Loucy (cell line): Measurements from ENCODE around the gene LSM8.
A peak's percentile ranks its signal among the peaks of the same experiment; 100 is the strongest.

Source experiments
- H2AFZ ChIP-seq: fragments of 200-600 bp; sonication (generic); 2 replicates; pipeline ENCODE4 v1.6.0; 2016; ENCODE audit warnings: antibody characterized with exemption, mild to moderate bottlenecking, low read length, moderate library complexity
- H3F3A ChIP-seq: fragments of 200-600 bp; 2 replicates; pipeline ENCODE4 v1.6.0; 2016; ENCODE audit warnings: antibody characterized with exemption, low read depth, mild to moderate bottlenecking
- H3K27me3 ChIP-seq: fragments of 200-600 bp; sonication (generic); 2 replicates; pipeline ENCODE4 v1.6.1; 2014; ENCODE audit warnings: low read length, mild to moderate bottlenecking; ENCODE audit not compliant: insufficient read depth, poor library complexity, severe bottlenecking
- H3K36me3 ChIP-seq: fragments of 200-600 bp; sonication (generic); 2 replicates; pipeline ENCODE4 v1.6.1; 2016; ENCODE audit warnings: low read length; ENCODE audit not compliant: insufficient read depth
- H3K4me1 ChIP-seq: fragments of 200-600 bp; sonication (generic); 2 replicates; pipeline ENCODE4 v1.5.1; 2014; ENCODE audit warnings: low read length, mild to moderate bottlenecking; ENCODE audit not compliant: insufficient read depth, poor library complexity, severe bottlenecking
- H3K4me2 ChIP-seq: fragments of 200-600 bp; sonication (generic); 2 replicates; pipeline ENCODE4 v1.6.0; 2014; ENCODE audit warnings: antibody characterized with exemption, low read length, low read depth, mild to moderate bottlenecking; ENCODE audit not compliant: poor library complexity, severe bottlenecking
- H3K4me3 ChIP-seq: fragments of 200-600 bp; sonication (generic); 2 replicates; pipeline ENCODE4 v1.5.1; 2014; ENCODE audit warnings: low read length, mild to moderate bottlenecking, mixed read lengths; ENCODE audit not compliant: poor library complexity, severe bottlenecking
- H3K79me2 ChIP-seq: fragments of 200-600 bp; sonication (generic); 2 replicates; pipeline ENCODE4 v1.6.1; 2014; ENCODE audit warnings: low read length; ENCODE audit not compliant: insufficient read depth
- H3K9ac ChIP-seq: fragments of 200-600 bp; sonication (generic); 2 replicates; pipeline ENCODE4 v1.6.0; 2014; ENCODE audit warnings: mild to moderate bottlenecking, low read depth, low read length, moderate library complexity; ENCODE audit not compliant: poor library complexity, severe bottlenecking
- H3K9me2 ChIP-seq: fragments of 200-600 bp; sonication (generic); replicated peaks from 2 replicates; pipeline ENCODE4 v1.6.1; 2016; ENCODE audit warnings: low read depth, low read length, mixed read lengths
- H3K9me3 ChIP-seq: fragments of 200-600 bp; sonication (generic); 2 replicates; pipeline ENCODE4 v1.6.1; 2014; ENCODE audit warnings: mild to moderate bottlenecking, antibody characterized with exemption, low read length, low read depth; ENCODE audit not compliant: insufficient read depth
- H4K20me1 ChIP-seq: fragments of 200-600 bp; sonication (generic); 2 replicates; pipeline ENCODE4 v1.6.0; 2014; ENCODE audit warnings: antibody characterized with exemption, low read length, mild to moderate bottlenecking; ENCODE audit not compliant: insufficient read depth, poor library complexity, severe bottlenecking
- EZH2phosphoT487 ChIP-seq: fragments of 200-600 bp; IDR thresholded peaks from 2 replicates; pipeline ENCODE4 v1.6.1; 2018; ENCODE audit warnings: antibody characterized with exemption, mild to moderate bottlenecking, moderate library complexity, borderline replicate concordance
- TF ChIP-seq, protein P1 (sequence below): fragments of 200-600 bp; sonication (generic); conservative IDR thresholded peaks from 2 replicates; pipeline ENCODE4 v1.5.1; 2014; ENCODE audit warnings: mild to moderate bottlenecking, antibody characterized with exemption, low read length

Gene LSM8

DNA sequence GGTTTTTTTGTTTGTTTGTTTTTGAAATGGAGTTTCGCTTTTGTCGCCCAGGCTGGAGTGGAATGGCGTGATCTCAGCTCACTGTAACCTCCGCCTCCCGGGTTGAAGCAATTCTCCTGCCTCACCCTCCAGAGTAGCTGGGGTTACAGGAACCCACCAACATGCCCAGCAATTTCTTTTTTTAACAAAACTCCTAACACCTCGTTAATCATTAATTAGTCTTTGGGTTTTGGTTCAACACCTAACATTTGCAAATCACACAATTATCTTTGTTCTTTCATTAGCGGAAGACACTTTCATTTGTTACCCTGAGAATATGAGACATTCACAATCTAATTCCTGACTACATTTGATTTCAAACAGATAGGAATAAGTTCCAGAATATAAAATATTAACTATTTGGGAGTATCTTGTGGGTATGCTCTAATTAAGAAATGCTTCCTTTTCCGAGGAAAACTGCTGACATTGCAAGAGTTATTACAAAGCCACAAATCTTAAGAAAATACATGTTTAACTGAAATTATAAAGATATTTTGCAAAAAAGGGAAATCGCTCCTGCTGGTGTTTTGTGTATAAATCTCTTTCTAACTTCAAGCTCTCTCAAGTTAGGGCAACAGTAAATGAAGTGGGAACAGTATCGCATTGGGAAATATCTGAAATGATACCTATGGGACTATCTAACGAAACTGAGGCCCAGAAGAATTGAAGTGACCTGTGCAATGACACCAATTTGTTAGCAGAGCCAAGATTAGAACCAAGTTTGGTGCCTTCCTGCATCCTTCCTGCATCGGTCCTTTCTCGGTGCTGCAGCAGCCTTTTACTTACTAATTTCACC, 1.2 kb upstream of the LSM8 start:
- H2AFZ ChIP-seq, result peak overlapping the region; percentile 90
- no peaks in the 10 kb centered on the region for H3K9me3 ChIP-seq
- H4K20me1 ChIP-seq, result peaks cover 37% of the 10 kb centered on the region
- peak overlapping the region; percentile 96 for H3K4me3 ChIP-seq
- peaks cover 26% of the 10 kb centered on the region for H3K4me1 ChIP-seq
- H3K79me2 ChIP-seq, result peaks cover 53% of the 10 kb centered on the region
- H3K9ac ChIP-seq, result peak overlapping the region; percentile 97
- H3K9me2 ChIP-seq, result no peaks in the 10 kb centered on the region
- TF ChIP-seq, protein P1, sequence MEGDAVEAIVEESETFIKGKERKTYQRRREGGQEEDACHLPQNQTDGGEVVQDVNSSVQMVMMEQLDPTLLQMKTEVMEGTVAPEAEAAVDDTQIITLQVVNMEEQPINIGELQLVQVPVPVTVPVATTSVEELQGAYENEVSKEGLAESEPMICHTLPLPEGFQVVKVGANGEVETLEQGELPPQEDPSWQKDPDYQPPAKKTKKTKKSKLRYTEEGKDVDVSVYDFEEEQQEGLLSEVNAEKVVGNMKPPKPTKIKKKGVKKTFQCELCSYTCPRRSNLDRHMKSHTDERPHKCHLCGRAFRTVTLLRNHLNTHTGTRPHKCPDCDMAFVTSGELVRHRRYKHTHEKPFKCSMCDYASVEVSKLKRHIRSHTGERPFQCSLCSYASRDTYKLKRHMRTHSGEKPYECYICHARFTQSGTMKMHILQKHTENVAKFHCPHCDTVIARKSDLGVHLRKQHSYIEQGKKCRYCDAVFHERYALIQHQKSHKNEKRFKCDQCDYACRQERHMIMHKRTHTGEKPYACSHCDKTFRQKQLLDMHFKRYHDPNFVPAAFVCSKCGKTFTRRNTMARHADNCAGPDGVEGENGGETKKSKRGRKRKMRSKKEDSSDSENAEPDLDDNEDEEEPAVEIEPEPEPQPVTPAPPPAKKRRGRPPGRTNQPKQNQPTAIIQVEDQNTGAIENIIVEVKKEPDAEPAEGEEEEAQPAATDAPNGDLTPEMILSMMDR, result no peak
- no peak for TF ChIP-seq EZH2phosphoT487
- H3K4me2 ChIP-seq, result peak overlapping the region; percentile 85
- H3K36me3 ChIP-seq, result peaks cover 3% of the 10 kb centered on the region; the same call in 1 of the 2 replicates
- no peaks in the 10 kb centered on the region for H3K27me3 ChIP-seq
- no peaks in the 10 kb centered on the region for H3F3A ChIP-seq

DNA sequence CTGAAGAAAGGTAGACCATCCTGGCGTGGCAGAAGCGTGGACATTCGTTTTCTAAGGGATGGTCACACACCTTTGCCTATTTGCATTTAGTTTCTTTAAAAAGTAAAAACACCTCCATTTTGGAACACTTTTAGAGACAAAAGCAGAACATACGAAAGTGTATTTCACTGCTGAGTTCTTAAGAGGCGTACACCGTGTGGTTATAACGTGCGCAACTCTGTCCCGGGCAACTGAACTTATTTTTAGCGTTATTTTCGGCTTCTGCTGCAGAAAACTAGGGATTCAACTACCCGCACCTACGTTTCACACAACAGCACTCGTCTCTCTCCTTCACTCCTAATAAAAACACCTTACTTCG, 557 bp upstream of the LSM8 start:
- TF ChIP-seq EZH2phosphoT487, result no peak
- H3K27me3 ChIP-seq, result no peaks in the 10 kb centered on the region
- no peaks in the 10 kb centered on the region for H3K9me2 ChIP-seq
- peak overlapping the region; percentile 85 for H3K4me2 ChIP-seq
- H3K36me3 ChIP-seq, result peaks cover 9% of the 10 kb centered on the region
- no peaks in the 10 kb centered on the region for H3K9me3 ChIP-seq
- no peaks in the 10 kb centered on the region for H3F3A ChIP-seq
- H4K20me1 ChIP-seq, result peaks cover 43% of the 10 kb centered on the region
- peak overlapping the region; percentile 97 for H3K9ac ChIP-seq
- peak overlapping the region; percentile 90 for H2AFZ ChIP-seq
- H3K4me1 ChIP-seq, result peaks cover 29% of the 10 kb centered on the region
- peaks cover 59% of the 10 kb centered on the region for H3K79me2 ChIP-seq
- H3K4me3 ChIP-seq, result peak overlapping the region; percentile 96

DNA sequence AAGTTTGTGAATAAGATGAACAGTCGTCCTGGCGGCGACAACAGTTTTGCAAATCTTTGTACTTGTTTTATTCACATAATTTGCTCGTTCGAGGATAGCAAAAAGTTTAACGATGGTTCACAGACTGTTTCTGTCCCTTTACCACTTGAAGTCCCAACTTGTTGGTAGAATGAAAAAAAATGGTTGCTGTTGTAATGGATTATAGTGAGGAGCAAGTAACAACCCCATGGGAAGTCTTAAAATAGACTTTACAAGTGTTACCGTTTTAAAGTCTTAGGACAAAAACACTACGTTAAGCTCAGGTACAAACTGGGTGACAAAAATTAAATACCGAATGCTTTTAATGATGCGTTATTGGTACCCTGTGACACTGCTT, 589 bp downstream of the LSM8 start:
- TF ChIP-seq, protein P1, result no peak
- TF ChIP-seq EZH2phosphoT487, result no peak
- Histone ChIP-seq H3K36me3 (peaks cover 16% of the 10 kb centered on the region), H3K9me3 (no peaks in the 10 kb centered on the region), H3K4me2 (peak overlapping the region; percentile 82), H3K79me2 (peaks cover 67% of the 10 kb centered on the region), H2AFZ (peak overlapping the region; percentile 83), H3F3A (no peaks in the 10 kb centered on the region), H3K9me2 (no peaks in the 10 kb centered on the region), H3K4me3 (peak overlapping the region; percentile 96), H3K9ac (peak overlapping the region; percentile 97), H3K4me1 (peaks cover 29% of the 10 kb centered on the region), H4K20me1 (peaks cover 48% of the 10 kb centered on the region), H3K27me3 (no peaks in the 10 kb centered on the region)
